Thymus (tissue), 11 donors: Measurements from ENCODE around the gene OBSL1. TPM values are rescaled to one million over a fixed set of nuclear protein-coding genes. Genes with fewer than 3 reads are reported as not detected.

Experiments used
- DNase-seq, 9 donors: peaks; one replicate each; pipeline ENCODE4 v3.0.0-alpha.2; 2013; ENCODE audit warnings: low spot score in 9 of 9, low read depth in 6 of 9, missing footprints in 1 of 9
- H3K27ac ChIP-seq, 2 donors: one replicate each; pipeline ENCODE4 v1.5.1; 2013; ENCODE audit warnings: control low read depth in 1 of 2, low read depth in 1 of 2, low read length in 1 of 2, mild to moderate bottlenecking in 1 of 2, moderate library complexity in 1 of 2
- H3K27me3 ChIP-seq, 2 donors: one replicate each; pipeline ENCODE4 v1.5.1; 2013; ENCODE audit warnings: low read length in 1 of 2; ENCODE audit not compliant: control insufficient read depth in 2 of 2, insufficient read depth in 1 of 2
- H3K36me3 ChIP-seq, 2 donors: one replicate each; pipeline ENCODE4 v1.5.1; 2013; ENCODE audit warnings: low read length in 1 of 2, mild to moderate bottlenecking in 1 of 2, moderate library complexity in 1 of 2; ENCODE audit not compliant: control insufficient read depth in 2 of 2, insufficient read depth in 2 of 2
- H3K4me1 ChIP-seq, 2 donors: one replicate each; pipeline ENCODE4 v1.5.1; 2013; ENCODE audit warnings: low read length in 2 of 2; ENCODE audit not compliant: control insufficient read depth in 2 of 2, insufficient read depth in 2 of 2
- H3K4me3 ChIP-seq, 2 donors: one replicate each; pipeline ENCODE4 v1.5.1; 2013; ENCODE audit warnings: low read length in 2 of 2, control low read depth in 1 of 2, mild to moderate bottlenecking in 1 of 2
- H3K9me3 ChIP-seq, 2 donors: one replicate each; pipeline ENCODE4 v1.5.1; 2013; ENCODE audit warnings: low read length in 1 of 2, mild to moderate bottlenecking in 1 of 2; ENCODE audit not compliant: control insufficient read depth in 2 of 2, insufficient read depth in 1 of 2
- WGBS: extraction: QIAGEN DNeasy Blood & Tissue Kit; methylation state at CpG from one replicate; pipeline ENCODE4 v1.1.7; 2013; 5-methylcytosine and 5-hydroxymethylcytosine counted together
- polyA plus RNA-seq: library from polyadenylated mRNA; stranded (reverse); fragments of 200-250 nt; gene quantifications from one replicate; pipeline ENCODE4 v1.2.3, GENCODE V29; 2013
- total RNA-seq: library from RNA; stranded (reverse); fragments of 120-200 nt; gene quantifications from one replicate; pipeline ENCODE4 v1.2.4, GENCODE V29; 2013
- donor health status: healthy.

The OBSL1 gene
- total and polyA plus RNA-seq, 2 donors, result 9.6 to 34.2 TPM

DNA sequence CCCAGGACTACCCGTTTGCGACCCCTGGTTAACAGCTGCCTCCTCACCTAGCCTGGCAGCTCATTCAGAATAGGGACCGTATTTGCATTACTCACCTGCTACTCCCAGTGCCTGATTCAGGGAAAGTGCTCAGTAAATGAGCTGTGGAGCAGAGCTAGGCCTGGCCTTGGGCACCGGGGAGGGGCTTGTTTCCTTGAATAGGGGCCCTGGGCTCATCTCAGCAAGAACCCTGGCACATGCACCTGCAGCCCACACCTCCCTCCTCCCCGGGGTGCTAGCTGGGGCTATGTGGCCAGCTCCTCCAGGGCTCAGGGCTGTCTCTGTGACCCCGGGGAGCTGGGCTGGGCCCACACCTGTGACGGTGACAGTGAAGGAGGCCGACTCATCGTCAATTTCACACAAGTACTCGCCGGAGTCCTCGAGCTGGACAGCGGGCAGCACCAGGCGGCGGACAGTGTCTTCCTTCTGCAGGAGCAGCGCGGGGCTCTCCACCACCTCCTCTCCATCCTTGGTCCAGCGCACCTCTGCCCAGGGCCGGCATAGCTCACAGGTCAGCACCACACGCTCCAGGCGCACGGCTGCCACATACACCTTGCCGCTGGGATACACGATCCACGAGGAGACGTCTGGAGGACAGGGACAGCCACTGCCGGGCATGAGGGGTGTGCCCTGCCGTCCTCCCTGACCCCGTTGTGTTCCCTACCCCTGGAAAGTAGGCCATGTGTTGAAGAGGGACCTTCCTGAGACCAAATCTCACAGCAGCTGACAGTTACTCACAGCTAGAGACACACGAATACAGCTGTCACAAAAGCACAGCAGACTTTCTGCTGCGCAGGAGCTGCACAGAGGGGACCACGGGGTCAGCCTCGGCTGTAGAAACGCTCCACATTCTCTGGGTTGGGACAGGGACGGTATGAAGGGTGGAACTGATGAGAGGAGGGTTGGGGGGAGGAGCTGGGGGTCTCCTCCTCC lies 9.0 kb downstream of the OBSL1 start:
- H3K4me3 ChIP-seq, result no peak overlapping the region
- no peaks in the 10 kb centered on the region for H3K4me1 ChIP-seq
- no peak for DNase-seq
- peaks cover 3 to 41% of the 10 kb centered on the region in 2 donors for H3K27me3 ChIP-seq
- WGBS, result 94% methylated on average over 35 of the region's 35 CpGs
- no peak overlapping the region for H3K27ac ChIP-seq
- no peaks in the 10 kb centered on the region for H3K9me3 ChIP-seq
- no peaks in the 10 kb centered on the region for H3K36me3 ChIP-seq

GRCh38 chr2:219561179-219562048 lies 9.9 kb downstream of the OBSL1 start:
- no peak overlapping the region for H3K27ac ChIP-seq
- peaks cover 3 to 34% of the 10 kb centered on the region in 2 donors for H3K27me3 ChIP-seq
- no peak overlapping the region for H3K4me3 ChIP-seq
- 95% methylated on average over 24 of the region's 24 CpGs for WGBS
- H3K9me3 ChIP-seq, result no peaks in the 10 kb centered on the region
- no peak for DNase-seq
- H3K4me1 ChIP-seq, result no peaks in the 10 kb centered on the region
- no peaks in the 10 kb centered on the region for H3K36me3 ChIP-seq

GRCh38 chr2:219560893-219561178 lies 10.5 kb downstream of the OBSL1 start:
- no peak overlapping the region for H3K4me3 ChIP-seq
- H3K27me3 ChIP-seq, result peaks cover 2 to 37% of the 10 kb centered on the region in 2 donors
- no peaks in the 10 kb centered on the region for H3K9me3 ChIP-seq
- H3K27ac ChIP-seq, result no peak overlapping the region
- no peaks in the 10 kb centered on the region for H3K36me3 ChIP-seq
- no peak for DNase-seq
- 90% methylated on average over 3 of the region's 3 CpGs for WGBS
- no peaks in the 10 kb centered on the region for H3K4me1 ChIP-seq

GRCh38 chr2:219560037-219560892 lies 11.1 kb downstream of the OBSL1 start:
- DNase-seq, result no peak
- 49% methylated on average over 8 of the region's 8 CpGs for WGBS

DNA sequence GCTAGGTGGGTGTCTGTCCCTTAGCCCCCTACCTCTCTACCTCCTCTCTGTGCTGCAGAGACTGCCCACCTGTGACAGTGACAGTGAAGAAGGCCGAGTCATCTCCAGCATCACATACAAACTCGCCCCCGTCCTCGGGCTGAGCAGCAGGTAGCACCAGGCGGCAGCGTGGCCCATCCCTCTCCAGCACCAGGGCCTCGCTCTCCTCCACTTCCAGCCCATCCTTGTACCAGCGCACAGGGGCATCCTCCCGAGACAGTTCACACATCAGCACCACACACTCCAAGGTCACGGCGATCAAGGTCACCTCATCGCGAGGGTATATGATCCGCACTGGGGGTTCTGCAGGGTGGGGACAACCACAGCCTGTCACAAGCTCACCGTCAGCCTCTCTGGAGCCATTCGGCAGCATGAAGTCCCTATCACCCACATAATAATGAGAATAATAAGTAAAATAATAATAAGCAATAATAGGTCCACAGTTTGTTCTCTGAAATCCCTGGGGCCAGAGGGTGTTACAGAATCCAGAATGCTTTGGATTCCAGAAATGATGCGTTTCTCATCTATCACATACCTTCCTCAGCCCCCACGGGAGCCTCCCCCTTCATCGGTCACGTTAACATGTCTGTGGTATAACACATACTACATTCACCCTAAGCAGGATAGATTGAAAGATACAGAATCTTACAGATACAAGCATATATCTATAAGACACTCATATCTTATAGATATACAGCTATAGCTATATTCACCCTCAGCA lies 12.0 kb downstream of the OBSL1 start:
- WGBS, result 98% methylated on average over 20 of the region's 20 CpGs
- no peak overlapping the region for H3K4me3 ChIP-seq
- DNase-seq, result no peak
- H3K27ac ChIP-seq, result no peak overlapping the region
- no peaks in the 10 kb centered on the region for H3K9me3 ChIP-seq
- H3K27me3 ChIP-seq, result peaks cover 0 to 36% of the 10 kb centered on the region in 2 donors
- H3K4me1 ChIP-seq, result no peaks in the 10 kb centered on the region
- no peaks in the 10 kb centered on the region for H3K36me3 ChIP-seq

More at GRCh38 chr2:219560037-219560892, 11.1 kb downstream of the OBSL1 start:
- no peaks in the 10 kb centered on the region for H3K9me3 ChIP-seq
- no peak overlapping the region for H3K4me3 ChIP-seq
- no peaks in the 10 kb centered on the region for H3K36me3 ChIP-seq
- H3K27ac ChIP-seq, result no peak overlapping the region
- no peaks in the 10 kb centered on the region for H3K4me1 ChIP-seq
- peaks cover 0 to 36% of the 10 kb centered on the region in 2 donors for H3K27me3 ChIP-seq

DNA sequence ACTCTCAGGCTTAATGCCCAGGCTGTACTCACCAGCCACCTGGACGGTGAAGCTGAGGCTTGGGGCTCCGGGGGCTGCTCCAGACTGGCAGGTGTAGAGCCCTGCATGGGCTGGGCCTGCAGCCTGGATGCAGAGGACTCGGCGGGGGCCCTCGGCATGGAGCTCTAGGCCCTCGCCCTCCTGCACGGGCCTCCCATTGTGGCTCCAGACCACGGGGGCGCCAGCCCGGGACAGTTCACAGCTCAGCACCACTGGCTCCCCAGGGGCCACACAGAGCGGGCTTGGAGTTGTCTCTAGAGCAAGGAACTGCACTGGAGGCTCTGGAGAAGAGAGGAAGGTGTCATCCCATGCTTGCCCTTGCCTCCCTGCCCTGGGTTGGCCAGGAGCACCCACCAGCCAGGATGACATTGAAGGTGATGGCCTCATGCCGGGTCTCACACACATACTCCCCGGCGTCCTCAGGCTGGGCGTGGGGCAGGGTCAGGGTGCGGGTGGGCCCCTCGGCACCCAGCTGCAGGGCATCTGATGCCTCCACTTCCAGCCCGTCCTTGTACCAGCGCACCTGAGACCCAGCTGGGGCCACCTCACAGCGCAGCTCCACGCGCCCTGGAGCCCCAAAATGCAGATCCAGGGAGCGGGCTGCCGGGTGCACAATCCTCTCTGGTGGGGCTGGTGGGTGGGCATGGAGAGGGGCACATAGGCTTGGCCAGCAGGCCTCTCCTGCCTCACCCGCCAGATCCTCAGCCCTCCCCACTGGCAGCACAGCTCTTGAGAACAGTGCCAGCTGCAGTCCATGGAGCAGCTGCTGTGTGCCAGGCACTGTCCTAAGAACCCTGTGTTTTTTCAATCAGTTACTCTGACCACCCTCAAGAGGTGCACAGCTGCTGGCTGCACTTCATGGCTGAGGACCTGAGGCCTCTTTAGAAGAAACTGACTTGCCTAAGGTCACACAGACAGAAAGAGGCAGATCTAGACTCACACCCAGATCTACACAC lies 13.3 kb downstream of the OBSL1 start:
- Histone ChIP-seq H3K27ac (no peak overlapping the region), H3K27me3 (peaks cover 6 to 45% of the 10 kb centered on the region in 2 donors), H3K9me3 (no peaks in the 10 kb centered on the region), H3K4me3 (no peak overlapping the region), H3K36me3 (no peaks in the 10 kb centered on the region), H3K4me1 (peaks cover 0 to 1% of the 10 kb centered on the region in 2 donors)
- WGBS, result 98% methylated on average over 25 of the region's 25 CpGs
- no peak for DNase-seq

DNA sequence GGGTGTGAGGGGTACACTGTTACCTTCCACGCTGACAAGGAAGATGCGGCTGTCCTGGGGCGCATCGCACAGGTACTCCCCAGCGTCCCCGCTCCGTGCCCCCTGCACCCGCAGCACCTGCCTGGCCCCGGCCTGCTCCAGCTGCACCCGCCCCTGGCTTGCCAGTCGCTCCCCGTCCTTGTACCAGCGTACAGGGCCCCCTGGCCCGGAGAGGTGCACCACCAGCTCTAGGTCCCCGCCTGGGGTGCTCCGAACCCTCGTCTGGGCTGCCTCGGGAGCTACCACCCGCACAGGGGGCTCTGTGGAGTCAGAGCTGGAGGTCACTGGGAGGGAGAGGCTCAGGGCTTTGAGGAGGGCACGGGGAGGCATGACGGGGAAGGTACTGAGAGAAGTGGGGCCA lies 14.0 kb downstream of the OBSL1 start:
- H3K9me3 ChIP-seq, result peaks cover 0 to 3% of the 10 kb centered on the region in 2 donors

More for the DNA sequence above, 14.0 kb downstream of the OBSL1 start:
- 97% methylated on average over 21 of the region's 21 CpGs for WGBS
- Histone ChIP-seq H3K36me3 (no peaks in the 10 kb centered on the region), H3K4me3 (no peak overlapping the region), H3K27me3 (peaks cover 13 to 49% of the 10 kb centered on the region in 2 donors), H3K27ac (no peak overlapping the region), H3K4me1 (peaks cover 5 to 8% of the 10 kb centered on the region in 2 donors)
- DNase-seq, result no peak
